ENCODE data around the gene SFXN5. TPM values are rescaled to one million over a fixed set of nuclear protein-coding genes. Genes with fewer than 3 reads are reported as not detected.
A peak's percentile ranks its signal among the peaks of the same experiment; 100 is the strongest.

Gene SFXN5
- polyA plus RNA-seq, 3 donors from 2014 or later, result 2.4 to 4.5 (median 3.3) TPM

GRCh38 chr2:73035899-73036711 is 35.4 kb downstream of the SFXN5 start:
- no peaks in the 10 kb centered on the region for H3K9me3 Mint-ChIP-seq
- H3K27ac Mint-ChIP-seq, result no peak overlapping the region
- DNase-seq, result no peak
- H3K27me3 Mint-ChIP-seq (ENCODE audit: low read depth in 3 of 3), result no peaks in the 10 kb centered on the region
- H3K4me1 Mint-ChIP-seq, result no peaks in the 10 kb centered on the region
- H3K36me3 Mint-ChIP-seq, result peaks cover 3 to 4% (median 4%) of the 10 kb centered on the region in 3 donors
- H3K4me3 Mint-ChIP-seq, result no peak overlapping the region

- H3K27ac Mint-ChIP-seq, result no peak overlapping the region
- no peaks in the 10 kb centered on the region for H3K27me3 Mint-ChIP-seq (ENCODE audit: low read depth in 3 of 3)
- H3K36me3 Mint-ChIP-seq, result peaks cover 3 to 4% (median 4%) of the 10 kb centered on the region in 3 donors
These were observed 36.7 kb downstream of the SFXN5 start for GRCh38 chr2:73034661-73035375.

GRCh38 chr2:73033766-73034381 is 37.6 kb downstream of the SFXN5 start:
- H3K4me1 Mint-ChIP-seq, result no peaks in the 10 kb centered on the region
- no peak overlapping the region for H3K27ac Mint-ChIP-seq
- no peaks in the 10 kb centered on the region for H3K9me3 Mint-ChIP-seq
- H3K36me3 Mint-ChIP-seq, result peaks cover 0 to 3% (median 0%) of the 10 kb centered on the region in 3 donors
- H3K27me3 Mint-ChIP-seq (ENCODE audit: low read depth in 3 of 3), result no peaks in the 10 kb centered on the region
- no peak for DNase-seq
- no peak overlapping the region for H3K4me3 Mint-ChIP-seq

More at GRCh38 chr2:73034661-73035375, 36.7 kb downstream of the SFXN5 start:
- H3K9me3 Mint-ChIP-seq, result no peaks in the 10 kb centered on the region
- DNase-seq, result no peak
- no peaks in the 10 kb centered on the region for H3K4me1 Mint-ChIP-seq
- H3K4me3 Mint-ChIP-seq, result no peak overlapping the region

- Mint-ChIP-seq H3K4me1 (no peaks in the 10 kb centered on the region), H3K36me3 (peaks cover 0 to 3% (median 0%) of the 10 kb centered on the region in 3 donors)
These were observed 38.3 kb downstream of the SFXN5 start for GRCh38 chr2:73033142-73033765.

GRCh38 chr2:73032702-73033097 is 38.8 kb downstream of the SFXN5 start:
- Mint-ChIP-seq H3K4me1 (no peaks in the 10 kb centered on the region), H3K4me3 (no peak overlapping the region), H3K27me3 (ENCODE audit: low read depth in 3 of 3) (no peaks in the 10 kb centered on the region), H3K36me3 (peaks cover 0 to 3% (median 0%) of the 10 kb centered on the region in 3 donors), H3K27ac (no peak overlapping the region), H3K9me3 (no peaks in the 10 kb centered on the region)
- no peak for DNase-seq

More at GRCh38 chr2:73033142-73033765, 38.3 kb downstream of the SFXN5 start:
- Mint-ChIP-seq H3K4me3 (no peak overlapping the region), H3K9me3 (no peaks in the 10 kb centered on the region), H3K27me3 (ENCODE audit: low read depth in 3 of 3) (no peaks in the 10 kb centered on the region), H3K27ac (no peak overlapping the region)
- no peak for DNase-seq

- Mint-ChIP-seq H3K27me3 (ENCODE audit: low read depth in 3 of 3) (no peaks in the 10 kb centered on the region), H3K36me3 (peaks cover 0 to under 1% (median 0%) of the 10 kb centered on the region in 3 donors), H3K9me3 (no peaks in the 10 kb centered on the region), H3K27ac (no peak overlapping the region), H3K4me1 (no peaks in the 10 kb centered on the region), H3K4me3 (no peak overlapping the region)
- DNase-seq, result no peak
These were observed 39.5 kb downstream of the SFXN5 start for GRCh38 chr2:73031725-73032701.

GRCh38 chr2:73031095-73031678 is 40.3 kb downstream of the SFXN5 start:
- H3K27me3 Mint-ChIP-seq (ENCODE audit: low read depth in 3 of 3), result no peaks in the 10 kb centered on the region
- no peak overlapping the region for H3K27ac Mint-ChIP-seq
- no peak overlapping the region for H3K4me3 Mint-ChIP-seq
- no peaks in the 10 kb centered on the region for H3K4me1 Mint-ChIP-seq
- H3K36me3 Mint-ChIP-seq, result no peaks in the 10 kb centered on the region
- DNase-seq, result no peak
- no peaks in the 10 kb centered on the region for H3K9me3 Mint-ChIP-seq

GRCh38 chr2:73028841-73029240 is 42.7 kb downstream of the SFXN5 start:
- H3K27ac Mint-ChIP-seq, result no peak overlapping the region
- no peaks in the 10 kb centered on the region for H3K27me3 Mint-ChIP-seq (ENCODE audit: low read depth in 3 of 3)
- H3K36me3 Mint-ChIP-seq, result peaks cover 0 to under 1% (median 0%) of the 10 kb centered on the region in 3 donors
- H3K9me3 Mint-ChIP-seq, result no peaks in the 10 kb centered on the region
- H3K4me1 Mint-ChIP-seq, result no peaks in the 10 kb centered on the region
- no peak for DNase-seq
- H3K4me3 Mint-ChIP-seq, result no peak overlapping the region

- H3K36me3 Mint-ChIP-seq, result peaks cover 0 to 7% (median 0%) of the 10 kb centered on the region in 3 donors
- no peak overlapping the region for H3K4me3 Mint-ChIP-seq
- no peaks in the 10 kb centered on the region for H3K9me3 Mint-ChIP-seq
- H3K4me1 Mint-ChIP-seq, result no peaks in the 10 kb centered on the region
- no peak overlapping the region for H3K27ac Mint-ChIP-seq
- no peaks in the 10 kb centered on the region for H3K27me3 Mint-ChIP-seq (ENCODE audit: low read depth in 3 of 3)
- DNase-seq, result no peak
These were observed 44.2 kb downstream of the SFXN5 start for GRCh38 chr2:73027340-73027739.

- peaks cover 3 to 21% (median 3%) of the 10 kb centered on the region in 3 donors for H3K36me3 Mint-ChIP-seq
- H3K27me3 Mint-ChIP-seq (ENCODE audit: low read depth in 3 of 3), result no peaks in the 10 kb centered on the region
- H3K9me3 Mint-ChIP-seq, result no peaks in the 10 kb centered on the region
- H3K4me3 Mint-ChIP-seq, result no peak overlapping the region
- H3K4me1 Mint-ChIP-seq, result no peaks in the 10 kb centered on the region
- H3K27ac Mint-ChIP-seq, result peak overlapping the region in 1 of 6 donors; percentile 25
- DNase-seq, result no peak
These were observed 48.0 kb downstream of the SFXN5 start for GRCh38 chr2:73023497-73023896.

- no peaks in the 10 kb centered on the region for H3K4me1 Mint-ChIP-seq
- H3K27ac Mint-ChIP-seq, result no peak overlapping the region
- H3K4me3 Mint-ChIP-seq, result no peak overlapping the region
- no peaks in the 10 kb centered on the region for H3K9me3 Mint-ChIP-seq
- H3K36me3 Mint-ChIP-seq, result peaks cover 3 to 21% (median 6%) of the 10 kb centered on the region in 3 donors
- no peak for DNase-seq
- no peaks in the 10 kb centered on the region for H3K27me3 Mint-ChIP-seq (ENCODE audit: low read depth in 3 of 3)
These were observed 49.4 kb downstream of the SFXN5 start for GRCh38 chr2:73022024-73022568.

- Mint-ChIP-seq H3K4me3 (no peak overlapping the region), H3K4me1 (no peaks in the 10 kb centered on the region), H3K27ac (no peak overlapping the region), H3K9me3 (no peaks in the 10 kb centered on the region), H3K36me3 (peaks cover 3 to 21% (median 6%) of the 10 kb centered on the region in 3 donors), H3K27me3 (ENCODE audit: low read depth in 3 of 3) (no peaks in the 10 kb centered on the region)
- DNase-seq, result no peak
These were observed 50.0 kb downstream of the SFXN5 start for GRCh38 chr2:73021371-73022010.
